NT2/D1 (cell line): ENCODE data around the gene LUZP4.

Experiments
- SUZ12 ChIP-seq: IDR thresholded peaks from 2 replicates; pipeline ENCODE4 v1.6.1; 2011; ENCODE audit not compliant: insufficient read length, insufficient read depth; ENCODE audit errors: extremely low read depth
- ZNF274 ChIP-seq: IDR thresholded peaks from 2 replicates; pipeline ENCODE4 v1.6.1; 2011; ENCODE audit warnings: mild to moderate bottlenecking, low read depth, low read length

GRCh38 chrX:115356369-115356768 lies 66.9 kb downstream of the LUZP4 start:
- TF ChIP-seq ZNF274 (no peak), SUZ12 (no peak)
